ENCODE measurements around the gene CPNE8. TPM values are rescaled to one million over a fixed set of nuclear protein-coding genes. Genes with fewer than 3 reads are reported as not detected.

Gene CPNE8
- total and polyA plus RNA-seq, 10 of the 15 experiments (the other 5 are each of a cell fraction or from before 2014, with no cell fraction given) = 11.3 to 38.4 (median 18.9) TPM

DNA sequence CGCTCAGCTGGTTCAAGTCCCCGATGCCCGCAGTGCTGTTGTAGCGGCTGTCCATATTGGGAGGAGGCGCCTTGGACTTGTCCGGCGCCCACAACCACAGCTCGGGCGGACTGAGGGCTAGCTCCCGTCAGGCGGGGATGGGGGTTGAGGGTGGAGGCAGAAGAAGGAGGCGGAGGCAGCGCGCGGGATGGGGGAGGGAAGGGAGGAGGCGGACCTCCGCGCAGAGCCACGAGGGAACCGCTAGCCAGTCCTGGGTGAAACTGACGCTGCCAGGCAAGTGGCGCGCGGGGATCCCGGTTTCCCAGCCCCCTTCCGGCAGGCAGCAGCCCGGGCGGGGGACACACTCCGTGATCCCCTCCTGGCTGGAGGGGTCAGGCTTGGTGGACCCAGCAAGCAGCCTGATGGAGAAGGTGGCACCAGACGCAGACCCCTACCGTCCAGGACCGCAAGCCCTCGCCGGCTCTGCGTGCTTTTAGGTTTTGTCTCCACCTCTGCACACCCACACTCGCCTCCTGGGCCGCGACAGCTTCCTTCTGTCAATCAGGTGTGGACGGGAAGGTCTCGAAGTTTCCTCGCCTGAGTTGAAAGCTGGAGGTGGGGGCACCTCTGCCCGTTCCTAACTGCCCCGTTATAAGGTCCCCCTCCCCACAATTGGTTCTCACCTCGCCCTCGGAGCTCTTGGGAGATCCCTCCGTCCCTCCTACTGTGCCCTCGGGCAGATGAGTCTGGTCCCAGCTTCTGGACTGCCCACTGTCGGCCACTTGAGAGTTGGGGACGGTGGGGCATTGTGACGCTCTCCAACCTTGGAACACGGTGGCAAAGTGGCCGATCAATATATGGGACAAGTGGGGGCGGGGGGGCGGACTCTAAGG lies at the start of gene CPNE8 (continued):
- no peak for TF ChIP-seq SP1 (IDR thresholded peaks at IDR 0.05; ENCODE audit: low read depth, low read length)
- TF ChIP-seq, protein P1, sequence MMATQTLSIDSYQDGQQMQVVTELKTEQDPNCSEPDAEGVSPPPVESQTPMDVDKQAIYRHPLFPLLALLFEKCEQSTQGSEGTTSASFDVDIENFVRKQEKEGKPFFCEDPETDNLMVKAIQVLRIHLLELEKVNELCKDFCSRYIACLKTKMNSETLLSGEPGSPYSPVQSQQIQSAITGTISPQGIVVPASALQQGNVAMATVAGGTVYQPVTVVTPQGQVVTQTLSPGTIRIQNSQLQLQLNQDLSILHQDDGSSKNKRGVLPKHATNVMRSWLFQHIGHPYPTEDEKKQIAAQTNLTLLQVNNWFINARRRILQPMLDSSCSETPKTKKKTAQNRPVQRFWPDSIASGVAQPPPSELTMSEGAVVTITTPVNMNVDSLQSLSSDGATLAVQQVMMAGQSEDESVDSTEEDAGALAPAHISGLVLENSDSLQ (IDR thresholded peaks at IDR 0.05) = peak; percentile 85
- TF ChIP-seq SIX5 (IDR thresholded peaks at IDR 0.05; ENCODE audit: low read depth, low read length, severe bottlenecking) = no peak
- TF ChIP-seq, protein P2, sequence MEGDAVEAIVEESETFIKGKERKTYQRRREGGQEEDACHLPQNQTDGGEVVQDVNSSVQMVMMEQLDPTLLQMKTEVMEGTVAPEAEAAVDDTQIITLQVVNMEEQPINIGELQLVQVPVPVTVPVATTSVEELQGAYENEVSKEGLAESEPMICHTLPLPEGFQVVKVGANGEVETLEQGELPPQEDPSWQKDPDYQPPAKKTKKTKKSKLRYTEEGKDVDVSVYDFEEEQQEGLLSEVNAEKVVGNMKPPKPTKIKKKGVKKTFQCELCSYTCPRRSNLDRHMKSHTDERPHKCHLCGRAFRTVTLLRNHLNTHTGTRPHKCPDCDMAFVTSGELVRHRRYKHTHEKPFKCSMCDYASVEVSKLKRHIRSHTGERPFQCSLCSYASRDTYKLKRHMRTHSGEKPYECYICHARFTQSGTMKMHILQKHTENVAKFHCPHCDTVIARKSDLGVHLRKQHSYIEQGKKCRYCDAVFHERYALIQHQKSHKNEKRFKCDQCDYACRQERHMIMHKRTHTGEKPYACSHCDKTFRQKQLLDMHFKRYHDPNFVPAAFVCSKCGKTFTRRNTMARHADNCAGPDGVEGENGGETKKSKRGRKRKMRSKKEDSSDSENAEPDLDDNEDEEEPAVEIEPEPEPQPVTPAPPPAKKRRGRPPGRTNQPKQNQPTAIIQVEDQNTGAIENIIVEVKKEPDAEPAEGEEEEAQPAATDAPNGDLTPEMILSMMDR (IDR thresholded peaks at IDR 0.05 in 2 of 3, conservative IDR thresholded peaks at IDR 0.05 in 1 of 3; ENCODE audit: control insufficient read depth in 2 of 3, extremely low read depth in 1 of 3, insufficient read depth in 1 of 3, low read depth in 3 of 3, low read length in 3 of 3) = peak in 2 of 3 experiments; percentile 1 to 4; a peak in 1 of 6 replicates
- TF ChIP-seq MEF2A (IDR thresholded peaks at IDR 0.05; ENCODE audit: insufficient read depth, low read depth, low read length) = no peak
- TF ChIP-seq, protein P3, sequence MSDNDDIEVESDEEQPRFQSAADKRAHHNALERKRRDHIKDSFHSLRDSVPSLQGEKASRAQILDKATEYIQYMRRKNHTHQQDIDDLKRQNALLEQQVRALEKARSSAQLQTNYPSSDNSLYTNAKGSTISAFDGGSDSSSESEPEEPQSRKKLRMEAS (IDR thresholded peaks at IDR 0.05; ENCODE audit: low read depth, low read length) = peak; percentile 69; the same call in 1 of the 2 replicates
- TF ChIP-seq POLR2AphosphoS5 (IDR thresholded peaks at IDR 0.05; ENCODE audit: low read length) = peak; percentile 68
- 0 out of 2 replicates have a peak, but pooled peaks have one; percentile 60 for TF ChIP-seq NBN (IDR thresholded peaks at IDR 0.05)
- TF ChIP-seq BRCA1 (IDR thresholded peaks at IDR 0.05; ENCODE audit: low read depth, low read length) = no peak
- TF ChIP-seq HDGF (IDR thresholded peaks at IDR 0.05) = 0 out of 2 replicates have a peak, but pooled peaks have one; percentile 82
- TF ChIP-seq MYC (IDR thresholded peaks at IDR 0.05; ENCODE audit: insufficient read depth, insufficient read length, insufficient replicate concordance, low read length, severe bottlenecking) = no peak
- TF ChIP-seq HDAC2 (IDR thresholded peaks at IDR 0.05) = no peak
- TF ChIP-seq EED (IDR thresholded peaks at IDR 0.05; ENCODE audit: low read depth) = peak; percentile 67
- no peak for TF ChIP-seq ZNF24 (IDR thresholded peaks at IDR 0.05)
- TF ChIP-seq, protein P4, sequence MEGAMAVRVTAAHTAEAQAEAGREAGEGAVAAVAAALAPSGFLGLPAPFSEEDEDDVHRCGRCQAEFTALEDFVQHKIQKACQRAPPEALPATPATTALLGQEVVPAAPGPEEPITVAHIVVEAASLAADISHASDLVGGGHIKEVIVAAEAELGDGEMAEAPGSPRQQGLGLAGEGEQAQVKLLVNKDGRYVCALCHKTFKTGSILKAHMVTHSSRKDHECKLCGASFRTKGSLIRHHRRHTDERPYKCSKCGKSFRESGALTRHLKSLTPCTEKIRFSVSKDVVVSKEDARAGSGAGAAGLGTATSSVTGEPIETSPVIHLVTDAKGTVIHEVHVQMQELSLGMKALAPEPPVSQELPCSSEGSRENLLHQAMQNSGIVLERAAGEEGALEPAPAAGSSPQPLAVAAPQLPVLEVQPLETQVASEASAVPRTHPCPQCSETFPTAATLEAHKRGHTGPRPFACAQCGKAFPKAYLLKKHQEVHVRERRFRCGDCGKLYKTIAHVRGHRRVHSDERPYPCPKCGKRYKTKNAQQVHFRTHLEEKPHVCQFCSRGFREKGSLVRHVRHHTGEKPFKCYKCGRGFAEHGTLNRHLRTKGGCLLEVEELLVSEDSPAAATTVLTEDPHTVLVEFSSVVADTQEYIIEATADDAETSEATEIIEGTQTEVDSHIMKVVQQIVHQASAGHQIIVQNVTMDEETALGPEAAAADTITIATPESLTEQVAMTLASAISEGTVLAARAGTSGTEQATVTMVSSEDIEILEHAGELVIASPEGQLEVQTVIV (IDR thresholded peaks at IDR 0.05; ENCODE audit: borderline replicate concordance, partially characterized antibody) = no peak
- TF ChIP-seq, protein P5, sequence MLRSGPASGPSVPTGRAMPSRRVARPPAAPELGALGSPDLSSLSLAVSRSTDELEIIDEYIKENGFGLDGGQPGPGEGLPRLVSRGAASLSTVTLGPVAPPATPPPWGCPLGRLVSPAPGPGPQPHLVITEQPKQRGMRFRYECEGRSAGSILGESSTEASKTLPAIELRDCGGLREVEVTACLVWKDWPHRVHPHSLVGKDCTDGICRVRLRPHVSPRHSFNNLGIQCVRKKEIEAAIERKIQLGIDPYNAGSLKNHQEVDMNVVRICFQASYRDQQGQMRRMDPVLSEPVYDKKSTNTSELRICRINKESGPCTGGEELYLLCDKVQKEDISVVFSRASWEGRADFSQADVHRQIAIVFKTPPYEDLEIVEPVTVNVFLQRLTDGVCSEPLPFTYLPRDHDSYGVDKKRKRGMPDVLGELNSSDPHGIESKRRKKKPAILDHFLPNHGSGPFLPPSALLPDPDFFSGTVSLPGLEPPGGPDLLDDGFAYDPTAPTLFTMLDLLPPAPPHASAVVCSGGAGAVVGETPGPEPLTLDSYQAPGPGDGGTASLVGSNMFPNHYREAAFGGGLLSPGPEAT (IDR thresholded peaks at IDR 0.05; ENCODE audit: low read depth) = no peak; the same call in 1 of the 2 replicates
- no peak for TF ChIP-seq CREB1 (IDR thresholded peaks at IDR 0.05; ENCODE audit: low read depth)
- TF ChIP-seq SMAD1 (IDR thresholded peaks at IDR 0.05; ENCODE audit: low read depth, partially characterized antibody) = no peak
- peak; percentile 27; the same call in 1 of the 2 replicates for TF ChIP-seq NFYB (IDR thresholded peaks at IDR 0.05; ENCODE audit: insufficient read depth, low read depth, low read length)
- TF ChIP-seq, protein P6, sequence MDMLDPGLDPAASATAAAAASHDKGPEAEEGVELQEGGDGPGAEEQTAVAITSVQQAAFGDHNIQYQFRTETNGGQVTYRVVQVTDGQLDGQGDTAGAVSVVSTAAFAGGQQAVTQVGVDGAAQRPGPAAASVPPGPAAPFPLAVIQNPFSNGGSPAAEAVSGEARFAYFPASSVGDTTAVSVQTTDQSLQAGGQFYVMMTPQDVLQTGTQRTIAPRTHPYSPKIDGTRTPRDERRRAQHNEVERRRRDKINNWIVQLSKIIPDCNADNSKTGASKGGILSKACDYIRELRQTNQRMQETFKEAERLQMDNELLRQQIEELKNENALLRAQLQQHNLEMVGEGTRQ (IDR thresholded peaks at IDR 0.05; ENCODE audit: borderline replicate concordance, low read depth, low read length) = no peak
